Peyer's patch (tissue), 4 donors: ENCODE results near the gene GSTT2.

Experiments
- POLR2A ChIP-seq, 2 donors: fragments of 450-650 bp; IDR thresholded peaks; one replicate each; pipeline ENCODE4 v1.5.1; 2017; ENCODE audit warnings: antibody characterized with exemption in 2 of 2, mild to moderate bottlenecking in 2 of 2, moderate library complexity in 2 of 2
- TF ChIP-seq, protein P1 (sequence below), 6 experiments: fragments of 450-650 bp in 4 of 6; fragments of 200-600 bp in 2 of 6; sonication (generic) in 1 of 6; IDR thresholded peaks; one replicate each; pipeline ENCODE4 v1.5.1; 2017 to 2019; ENCODE audit warnings: antibody characterized with exemption in 6 of 6, mild to moderate bottlenecking in 3 of 6, moderate library complexity in 1 of 6

GRCh38 chr22:24005201-24005600, 25.3 kb downstream of the GSTT2 start, which contains the start of gene GSTT4:
- TF ChIP-seq, protein P1, sequence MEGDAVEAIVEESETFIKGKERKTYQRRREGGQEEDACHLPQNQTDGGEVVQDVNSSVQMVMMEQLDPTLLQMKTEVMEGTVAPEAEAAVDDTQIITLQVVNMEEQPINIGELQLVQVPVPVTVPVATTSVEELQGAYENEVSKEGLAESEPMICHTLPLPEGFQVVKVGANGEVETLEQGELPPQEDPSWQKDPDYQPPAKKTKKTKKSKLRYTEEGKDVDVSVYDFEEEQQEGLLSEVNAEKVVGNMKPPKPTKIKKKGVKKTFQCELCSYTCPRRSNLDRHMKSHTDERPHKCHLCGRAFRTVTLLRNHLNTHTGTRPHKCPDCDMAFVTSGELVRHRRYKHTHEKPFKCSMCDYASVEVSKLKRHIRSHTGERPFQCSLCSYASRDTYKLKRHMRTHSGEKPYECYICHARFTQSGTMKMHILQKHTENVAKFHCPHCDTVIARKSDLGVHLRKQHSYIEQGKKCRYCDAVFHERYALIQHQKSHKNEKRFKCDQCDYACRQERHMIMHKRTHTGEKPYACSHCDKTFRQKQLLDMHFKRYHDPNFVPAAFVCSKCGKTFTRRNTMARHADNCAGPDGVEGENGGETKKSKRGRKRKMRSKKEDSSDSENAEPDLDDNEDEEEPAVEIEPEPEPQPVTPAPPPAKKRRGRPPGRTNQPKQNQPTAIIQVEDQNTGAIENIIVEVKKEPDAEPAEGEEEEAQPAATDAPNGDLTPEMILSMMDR (IDR thresholded peaks at IDR 0.05): no peak
- TF ChIP-seq POLR2A (IDR thresholded peaks at IDR 0.05): no peak
